Endothelial cell of umbilical vein (primary cell): ENCODE data around the gene PTPN22. TPM values are rescaled to one million over a fixed set of nuclear protein-coding genes. Genes with fewer than 3 reads are reported as not detected.

Experiments used
- BruUV-seq: library from RNA; stranded (reverse); fragments of 400-500 nt; replicated peaks from 2 replicates; lab custom pipeline; 2021; lab: Mats Ljungman, UMichigan
- CTCF ChIA-PET: fragments of 300-600, 350-600 bp; sonication (Branson Sonifier 250); formaldehyde crosslinking; loops from one replicate; lab custom pipeline; 2021; ENCODE audit warnings: antibody characterized with exemption, inconsistent platforms; lab: Charles Lee
- POLR2A ChIA-PET: fragments of 300-600, 350-600 bp; sonication (Branson Sonifier 250); formaldehyde crosslinking; loops from one replicate; lab custom pipeline; 2021; ENCODE audit warnings: antibody characterized with exemption, inconsistent platforms; lab: Charles Lee
- DNase-seq: peaks from one replicate; pipeline ENCODE4 v3.0.0-alpha.2; 2011; ENCODE audit warnings: low read depth, low spot score
- FAIRE-seq: peaks from 2 replicates; lab custom pipeline; 2011; peaks lifted over from hg19 to GRCh38; lab: Jason Lieb, UNC
- H2AFZ ChIP-seq: 2 replicates; pipeline ENCODE4 v1.6.0; 2012; ENCODE audit warnings: low read depth, low read length, control low read depth, inconsistent platforms
- H3K27ac ChIP-seq: 2 replicates; pipeline ENCODE4 v1.5.1; 2011; ENCODE audit warnings: low read depth, mild to moderate bottlenecking, control low read depth, low read length, moderate library complexity; ENCODE audit not compliant: insufficient read depth
- H3K27me3 ChIP-seq, 2 experiments: 2 replicates each; pipeline versions ENCODE4 v1.6.0 to v1.6.1; 2011; ENCODE audit warnings: low read length in 2 of 2, mixed read lengths in 1 of 2; ENCODE audit not compliant: control insufficient read depth in 2 of 2, insufficient read depth in 2 of 2
- H3K36me3 ChIP-seq, 2 experiments: 2 replicates in 1 of 2; 3 replicates in 1 of 2; pipeline ENCODE4 v1.5.1; 2011; ENCODE audit warnings: low read length in 2 of 2, mild to moderate bottlenecking in 1 of 2, moderate library complexity in 1 of 2; ENCODE audit not compliant: control insufficient read depth in 2 of 2, insufficient read depth in 2 of 2; ENCODE audit errors: extremely low read depth in 1 of 2
- H3K4me1 ChIP-seq: 3 replicates; pipeline ENCODE4 v1.5.1; 2011; ENCODE audit warnings: mild to moderate bottlenecking, low read length; ENCODE audit not compliant: control insufficient read depth, insufficient read depth; ENCODE audit errors: extremely low read depth
- H3K4me2 ChIP-seq: 2 replicates; pipeline ENCODE4 v1.6.1; 2011; ENCODE audit warnings: low read length, control low read depth, mixed read lengths; ENCODE audit not compliant: insufficient read depth
- H3K4me3 ChIP-seq, 3 experiments: fragments of 200-600 bp in 1 of 3; sonication (generic), shearing (Covaris generic) in 1 of 3; replicated peaks in 1 of 3; 2 replicates each; pipeline ENCODE4 v1.5.1; 2011 to 2016; ENCODE audit warnings: control low read depth in 3 of 3, low read length in 3 of 3, mild to moderate bottlenecking in 2 of 3, inconsistent platforms in 1 of 3, low read depth in 1 of 3, moderate library complexity in 1 of 3; ENCODE audit not compliant: insufficient read depth in 1 of 3
- H3K79me2 ChIP-seq: 2 replicates; pipeline ENCODE4 v1.6.0; 2012; ENCODE audit warnings: low read length, inconsistent platforms; ENCODE audit not compliant: control insufficient read depth, insufficient read depth
- H3K9ac ChIP-seq: replicated peaks from 2 replicates; pipeline ENCODE3; 2011; ENCODE audit warnings: low read length, control low read depth; ENCODE audit not compliant: insufficient read depth; ENCODE audit errors: extremely low read depth
- H3K9me1 ChIP-seq: replicated peaks from 3 replicates; pipeline ENCODE4 v1.6.0; 2011; ENCODE audit warnings: mild to moderate bottlenecking, low read length; ENCODE audit not compliant: control insufficient read depth, insufficient read depth; ENCODE audit errors: extremely low read depth
- H3K9me3 ChIP-seq: replicated peaks from 2 replicates; pipeline ENCODE4 v1.5.1; 2012; ENCODE audit warnings: low read length, inconsistent platforms; ENCODE audit not compliant: control insufficient read depth, insufficient read depth
- H4K20me1 ChIP-seq: replicated peaks from 2 replicates; pipeline ENCODE3; 2011; ENCODE audit warnings: mild to moderate bottlenecking, low read length; ENCODE audit not compliant: control insufficient read depth, insufficient read depth; ENCODE audit errors: extremely low read depth
- CTCF ChIP-seq, 2 donors: IDR thresholded peaks; 1 replicate in 1 of 2; 2 replicates in 1 of 2; pipeline ENCODE4 v1.5.1; 2011; ENCODE audit warnings: low read length in 2 of 2, mild to moderate bottlenecking in 2 of 2, moderate library complexity in 2 of 2, control low read depth in 1 of 2, inconsistent platforms in 1 of 2, low read depth in 1 of 2; ENCODE audit not compliant: insufficient read depth in 1 of 2; ENCODE audit errors: extremely low read depth in 1 of 2
- EZH2 ChIP-seq: IDR thresholded peaks from 2 replicates; pipeline ENCODE4 v1.6.1; 2012; ENCODE audit warnings: borderline replicate concordance, low read depth, mild to moderate bottlenecking, moderate library complexity, low read length, inconsistent platforms; ENCODE audit not compliant: severe bottlenecking
- FOS ChIP-seq: IDR thresholded peaks from 2 replicates; pipeline ENCODE4 v1.6.1; 2011; ENCODE audit warnings: mild to moderate bottlenecking, low read length, moderate library complexity, borderline replicate concordance; ENCODE audit not compliant: insufficient read depth
- GATA2 ChIP-seq: IDR thresholded peaks from 2 replicates; pipeline ENCODE4 v1.7.0; 2011; ENCODE audit warnings: low read depth, mild to moderate bottlenecking, moderate library complexity, mixed read lengths, low read length; ENCODE audit not compliant: insufficient read length, insufficient read depth
- JUN ChIP-seq: IDR thresholded peaks from 2 replicates; pipeline ENCODE4 v1.6.1; 2011; ENCODE audit warnings: borderline replicate concordance, low read depth; ENCODE audit not compliant: insufficient read length, insufficient read depth
- MAX ChIP-seq: IDR thresholded peaks from 2 replicates; pipeline ENCODE4 v1.6.1; 2011; ENCODE audit not compliant: insufficient read depth, insufficient read length
- MYC ChIP-seq: IDR thresholded peaks from one replicate; pipeline ENCODE4 v1.6.1; 2011; ENCODE audit warnings: mild to moderate bottlenecking, low read depth, low read length
- POLR2A ChIP-seq: IDR thresholded peaks from 2 replicates; pipeline ENCODE4 v1.6.1; 2012; ENCODE audit warnings: low read depth, mild to moderate bottlenecking, control low read depth, low read length
- POLR2AphosphoS5 ChIP-seq: IDR thresholded peaks from 2 replicates; pipeline ENCODE4 v1.6.1; 2012; ENCODE audit warnings: low read depth, mild to moderate bottlenecking, control low read depth, low read length, moderate library complexity; ENCODE audit not compliant: insufficient read depth
- dilution Hi-C: fragments of 300-500 bp; cut with MboI; formaldehyde crosslinking; loops from one replicate; pipeline ENCODE4 v1.15.0; 2019; ENCODE audit warnings: low sequenced_read_pairs; ENCODE audit not compliant: extremely low pct_ligation_motif_present
- intact Hi-C: fragments of 100-400 bp; cut with micrococcal nuclease; formaldehyde crosslinking; loops from one replicate; pipeline ENCODE4 v1.10.0; 2022
- polyA plus RNA-seq, 4 experiments: library from polyadenylated mRNA; depleted of rRNA in 3 of 4; stranded (reverse) in 3 of 4; unstranded in 1 of 4; fragments of >200 nt; gene quantifications; 2 replicates each; pipeline versions ENCODE4 v1.2.1 to v1.2.3, GENCODE V29; 2011 to 2012; ENCODE audit warnings: missing spikeins in 1 of 4
- total RNA-seq: library from RNA; stranded (reverse); gene quantifications from 2 replicates; pipeline ENCODE4 v1.2.3, GENCODE V29; 2021

Gene PTPN22
- total and polyA plus RNA-seq, 2 donors (not counting 3 experiments of a cell fraction or from before 2014, with no cell fraction given), result not detected

- H3K27ac ChIP-seq, result no peak overlapping the region
- H3K4me3 ChIP-seq, result no peak overlapping the region
- intact Hi-C loops, result no loop called here
- POLR2A ChIA-PET, result no interaction called here
- dilution Hi-C loops, result no loop called here
- no peaks in the 10 kb centered on the region for H3K9me1 ChIP-seq
- DNase-seq, result no peak
- no peak overlapping the region for H3K9ac ChIP-seq
- TF ChIP-seq EZH2 (no peak), FOS (no peak), MAX (no peak), GATA2 (no peak), JUN (no peak), POLR2A (no peak), POLR2AphosphoS5 (no peak), MYC (no peak), CTCF (IDR thresholded peaks at IDR 0.05; ENCODE audit: extremely low read depth in 1 of 2, insufficient read depth in 1 of 2, low read depth in 1 of 2, low read length in 2 of 2) (no peak)
- BruUV-seq, result no TSS peak
- no peaks in the 10 kb centered on the region for H3K79me2 ChIP-seq
- H3K27me3 ChIP-seq, result no peaks in the 10 kb centered on the region
- H3K9me3 ChIP-seq, result no peaks in the 10 kb centered on the region
- no peak for FAIRE-seq
- no peak overlapping the region for H2AFZ ChIP-seq
- H3K4me2 ChIP-seq, result no peak overlapping the region
- CTCF ChIA-PET, result interaction anchor here (0.6 to 2.2 kb wide), 4 partner anchors 9 to 755 kb away, joined by 3 to 11 read pairs (median 4); partner anchors contain the start of gene AP4B1
- peaks cover 5% of the 10 kb centered on the region for H3K4me1 ChIP-seq
- peaks cover 13 to 17% of the 10 kb centered on the region in 2 experiments for H3K36me3 ChIP-seq
- H4K20me1 ChIP-seq, result no peaks in the 10 kb centered on the region
These were observed 23.6 kb upstream of the PTPN22 start for GRCh38 chr1:113895098-113895497.
